Measurements from ENCODE around the gene SELENOK. TPM values are rescaled to one million over a fixed set of nuclear protein-coding genes. Genes with fewer than 3 reads are reported as not detected.

SELENOK gene
- total and polyA plus RNA-seq, 2 of the 13 experiments (the other 11 are each of a cell fraction or from before 2014, with no cell fraction given): 67.0 to 81.0 TPM

DNA sequence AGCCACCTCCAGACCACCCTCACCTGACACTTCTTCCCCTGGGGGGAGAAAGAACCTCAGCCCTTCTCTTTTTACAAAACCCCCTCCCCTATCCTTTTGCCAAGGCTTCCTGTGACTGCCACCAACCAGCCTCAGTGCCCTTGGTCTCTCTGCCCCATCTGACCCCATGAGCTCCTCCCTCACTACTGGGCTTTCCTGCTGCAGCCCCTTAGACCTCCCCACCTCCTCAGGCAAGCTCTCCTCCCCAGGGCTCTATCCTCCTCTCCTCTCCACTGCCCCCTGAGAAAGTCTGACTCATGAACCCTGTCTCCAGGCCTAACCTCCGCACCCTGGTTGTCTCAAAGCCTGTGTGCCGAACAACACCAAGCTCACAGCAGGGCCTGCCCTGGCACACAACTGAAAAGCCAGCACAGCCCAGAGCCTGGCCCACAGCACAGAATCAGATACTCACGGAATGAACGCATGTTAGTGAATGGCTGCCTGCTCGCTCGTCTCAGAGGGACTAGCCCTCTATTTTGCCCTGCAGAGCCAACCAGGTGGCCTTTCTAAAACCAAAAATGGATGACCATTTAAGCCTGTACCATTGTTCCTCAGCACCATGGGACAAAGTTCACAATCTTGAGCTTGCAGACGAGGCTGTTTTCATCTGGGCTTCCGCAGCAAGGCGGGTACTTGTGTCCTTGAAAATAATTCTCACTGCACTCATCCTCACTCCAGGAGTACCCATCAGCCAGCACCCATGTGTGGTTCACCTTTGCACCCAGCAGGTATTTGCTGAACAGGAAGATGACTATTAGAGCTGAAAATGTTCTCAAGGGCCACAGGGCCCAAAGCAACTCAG, 47.2 kb downstream of the SELENOK start (continued):
- TF ChIP-seq, protein P1, sequence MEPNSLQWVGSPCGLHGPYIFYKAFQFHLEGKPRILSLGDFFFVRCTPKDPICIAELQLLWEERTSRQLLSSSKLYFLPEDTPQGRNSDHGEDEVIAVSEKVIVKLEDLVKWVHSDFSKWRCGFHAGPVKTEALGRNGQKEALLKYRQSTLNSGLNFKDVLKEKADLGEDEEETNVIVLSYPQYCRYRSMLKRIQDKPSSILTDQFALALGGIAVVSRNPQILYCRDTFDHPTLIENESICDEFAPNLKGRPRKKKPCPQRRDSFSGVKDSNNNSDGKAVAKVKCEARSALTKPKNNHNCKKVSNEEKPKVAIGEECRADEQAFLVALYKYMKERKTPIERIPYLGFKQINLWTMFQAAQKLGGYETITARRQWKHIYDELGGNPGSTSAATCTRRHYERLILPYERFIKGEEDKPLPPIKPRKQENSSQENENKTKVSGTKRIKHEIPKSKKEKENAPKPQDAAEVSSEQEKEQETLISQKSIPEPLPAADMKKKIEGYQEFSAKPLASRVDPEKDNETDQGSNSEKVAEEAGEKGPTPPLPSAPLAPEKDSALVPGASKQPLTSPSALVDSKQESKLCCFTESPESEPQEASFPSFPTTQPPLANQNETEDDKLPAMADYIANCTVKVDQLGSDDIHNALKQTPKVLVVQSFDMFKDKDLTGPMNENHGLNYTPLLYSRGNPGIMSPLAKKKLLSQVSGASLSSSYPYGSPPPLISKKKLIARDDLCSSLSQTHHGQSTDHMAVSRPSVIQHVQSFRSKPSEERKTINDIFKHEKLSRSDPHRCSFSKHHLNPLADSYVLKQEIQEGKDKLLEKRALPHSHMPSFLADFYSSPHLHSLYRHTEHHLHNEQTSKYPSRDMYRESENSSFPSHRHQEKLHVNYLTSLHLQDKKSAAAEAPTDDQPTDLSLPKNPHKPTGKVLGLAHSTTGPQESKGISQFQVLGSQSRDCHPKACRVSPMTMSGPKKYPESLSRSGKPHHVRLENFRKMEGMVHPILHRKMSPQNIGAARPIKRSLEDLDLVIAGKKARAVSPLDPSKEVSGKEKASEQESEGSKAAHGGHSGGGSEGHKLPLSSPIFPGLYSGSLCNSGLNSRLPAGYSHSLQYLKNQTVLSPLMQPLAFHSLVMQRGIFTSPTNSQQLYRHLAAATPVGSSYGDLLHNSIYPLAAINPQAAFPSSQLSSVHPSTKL (CRISPR knock-in tag; IDR thresholded peaks at IDR 0.05): peak; percentile 79
- TF ChIP-seq, protein P2, sequence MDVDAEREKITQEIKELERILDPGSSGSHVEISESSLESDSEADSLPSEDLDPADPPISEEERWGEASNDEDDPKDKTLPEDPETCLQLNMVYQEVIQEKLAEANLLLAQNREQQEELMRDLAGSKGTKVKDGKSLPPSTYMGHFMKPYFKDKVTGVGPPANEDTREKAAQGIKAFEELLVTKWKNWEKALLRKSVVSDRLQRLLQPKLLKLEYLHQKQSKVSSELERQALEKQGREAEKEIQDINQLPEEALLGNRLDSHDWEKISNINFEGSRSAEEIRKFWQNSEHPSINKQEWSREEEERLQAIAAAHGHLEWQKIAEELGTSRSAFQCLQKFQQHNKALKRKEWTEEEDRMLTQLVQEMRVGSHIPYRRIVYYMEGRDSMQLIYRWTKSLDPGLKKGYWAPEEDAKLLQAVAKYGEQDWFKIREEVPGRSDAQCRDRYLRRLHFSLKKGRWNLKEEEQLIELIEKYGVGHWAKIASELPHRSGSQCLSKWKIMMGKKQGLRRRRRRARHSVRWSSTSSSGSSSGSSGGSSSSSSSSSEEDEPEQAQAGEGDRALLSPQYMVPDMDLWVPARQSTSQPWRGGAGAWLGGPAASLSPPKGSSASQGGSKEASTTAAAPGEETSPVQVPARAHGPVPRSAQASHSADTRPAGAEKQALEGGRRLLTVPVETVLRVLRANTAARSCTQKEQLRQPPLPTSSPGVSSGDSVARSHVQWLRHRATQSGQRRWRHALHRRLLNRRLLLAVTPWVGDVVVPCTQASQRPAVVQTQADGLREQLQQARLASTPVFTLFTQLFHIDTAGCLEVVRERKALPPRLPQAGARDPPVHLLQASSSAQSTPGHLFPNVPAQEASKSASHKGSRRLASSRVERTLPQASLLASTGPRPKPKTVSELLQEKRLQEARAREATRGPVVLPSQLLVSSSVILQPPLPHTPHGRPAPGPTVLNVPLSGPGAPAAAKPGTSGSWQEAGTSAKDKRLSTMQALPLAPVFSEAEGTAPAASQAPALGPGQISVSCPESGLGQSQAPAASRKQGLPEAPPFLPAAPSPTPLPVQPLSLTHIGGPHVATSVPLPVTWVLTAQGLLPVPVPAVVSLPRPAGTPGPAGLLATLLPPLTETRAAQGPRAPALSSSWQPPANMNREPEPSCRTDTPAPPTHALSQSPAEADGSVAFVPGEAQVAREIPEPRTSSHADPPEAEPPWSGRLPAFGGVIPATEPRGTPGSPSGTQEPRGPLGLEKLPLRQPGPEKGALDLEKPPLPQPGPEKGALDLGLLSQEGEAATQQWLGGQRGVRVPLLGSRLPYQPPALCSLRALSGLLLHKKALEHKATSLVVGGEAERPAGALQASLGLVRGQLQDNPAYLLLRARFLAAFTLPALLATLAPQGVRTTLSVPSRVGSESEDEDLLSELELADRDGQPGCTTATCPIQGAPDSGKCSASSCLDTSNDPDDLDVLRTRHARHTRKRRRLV (CRISPR knock-in tag; IDR thresholded peaks at IDR 0.05): peak; percentile 40; the same call in 1 of the 2 replicates
- TF ChIP-seq, protein P3, sequence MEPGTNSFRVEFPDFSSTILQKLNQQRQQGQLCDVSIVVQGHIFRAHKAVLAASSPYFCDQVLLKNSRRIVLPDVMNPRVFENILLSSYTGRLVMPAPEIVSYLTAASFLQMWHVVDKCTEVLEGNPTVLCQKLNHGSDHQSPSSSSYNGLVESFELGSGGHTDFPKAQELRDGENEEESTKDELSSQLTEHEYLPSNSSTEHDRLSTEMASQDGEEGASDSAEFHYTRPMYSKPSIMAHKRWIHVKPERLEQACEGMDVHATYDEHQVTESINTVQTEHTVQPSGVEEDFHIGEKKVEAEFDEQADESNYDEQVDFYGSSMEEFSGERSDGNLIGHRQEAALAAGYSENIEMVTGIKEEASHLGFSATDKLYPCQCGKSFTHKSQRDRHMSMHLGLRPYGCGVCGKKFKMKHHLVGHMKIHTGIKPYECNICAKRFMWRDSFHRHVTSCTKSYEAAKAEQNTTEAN (CRISPR knock-in tag; conservative IDR thresholded peaks at IDR 0.05): peak; percentile 56; the same call in 1 of the 2 replicates
- TF ChIP-seq ELF1 (CRISPR knock-in tag; IDR thresholded peaks at IDR 0.05) (no peak), ZNF614 (CRISPR knock-in tag; IDR thresholded peaks at IDR 0.05; ENCODE audit: borderline replicate concordance) (0 out of 2 replicates have a peak, but pooled peaks have one; percentile 25), ONECUT2 (CRISPR knock-in tag; IDR thresholded peaks at IDR 0.05) (no peak), REPIN1 (CRISPR knock-in tag; IDR thresholded peaks at IDR 0.05; ENCODE audit: borderline replicate concordance, low read depth) (0 out of 2 replicates have a peak, but pooled peaks have one; percentile 14), ARID2 (CRISPR knock-in tag; IDR thresholded peaks at IDR 0.05; ENCODE audit: borderline replicate concordance) (no peak)
- TF ChIP-seq, protein P4, sequence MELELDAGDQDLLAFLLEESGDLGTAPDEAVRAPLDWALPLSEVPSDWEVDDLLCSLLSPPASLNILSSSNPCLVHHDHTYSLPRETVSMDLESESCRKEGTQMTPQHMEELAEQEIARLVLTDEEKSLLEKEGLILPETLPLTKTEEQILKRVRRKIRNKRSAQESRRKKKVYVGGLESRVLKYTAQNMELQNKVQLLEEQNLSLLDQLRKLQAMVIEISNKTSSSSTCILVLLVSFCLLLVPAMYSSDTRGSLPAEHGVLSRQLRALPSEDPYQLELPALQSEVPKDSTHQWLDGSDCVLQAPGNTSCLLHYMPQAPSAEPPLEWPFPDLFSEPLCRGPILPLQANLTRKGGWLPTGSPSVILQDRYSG (CRISPR knock-in tag; IDR thresholded peaks at IDR 0.05): 0 out of 2 replicates have a peak, but pooled peaks have one; percentile 26
- TF ChIP-seq, protein P5, sequence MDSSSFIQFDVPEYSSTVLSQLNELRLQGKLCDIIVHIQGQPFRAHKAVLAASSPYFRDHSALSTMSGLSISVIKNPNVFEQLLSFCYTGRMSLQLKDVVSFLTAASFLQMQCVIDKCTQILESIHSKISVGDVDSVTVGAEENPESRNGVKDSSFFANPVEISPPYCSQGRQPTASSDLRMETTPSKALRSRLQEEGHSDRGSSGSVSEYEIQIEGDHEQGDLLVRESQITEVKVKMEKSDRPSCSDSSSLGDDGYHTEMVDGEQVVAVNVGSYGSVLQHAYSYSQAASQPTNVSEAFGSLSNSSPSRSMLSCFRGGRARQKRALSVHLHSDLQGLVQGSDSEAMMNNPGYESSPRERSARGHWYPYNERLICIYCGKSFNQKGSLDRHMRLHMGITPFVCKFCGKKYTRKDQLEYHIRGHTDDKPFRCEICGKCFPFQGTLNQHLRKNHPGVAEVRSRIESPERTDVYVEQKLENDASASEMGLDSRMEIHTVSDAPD (CRISPR knock-in tag; IDR thresholded peaks at IDR 0.05): 0 out of 2 replicates have a peak, but pooled peaks have one; percentile 33
